ENCODE measurements around the gene NFKBIB. TPM values are rescaled to one million over a fixed set of nuclear protein-coding genes. Genes with fewer than 3 reads are reported as not detected.

Gene NFKBIB
- total and polyA plus RNA-seq, 2 of the 13 experiments (the other 11 are each of a cell fraction or from before 2014, with no cell fraction given): 8.6 to 14.9 TPM

DNA sequence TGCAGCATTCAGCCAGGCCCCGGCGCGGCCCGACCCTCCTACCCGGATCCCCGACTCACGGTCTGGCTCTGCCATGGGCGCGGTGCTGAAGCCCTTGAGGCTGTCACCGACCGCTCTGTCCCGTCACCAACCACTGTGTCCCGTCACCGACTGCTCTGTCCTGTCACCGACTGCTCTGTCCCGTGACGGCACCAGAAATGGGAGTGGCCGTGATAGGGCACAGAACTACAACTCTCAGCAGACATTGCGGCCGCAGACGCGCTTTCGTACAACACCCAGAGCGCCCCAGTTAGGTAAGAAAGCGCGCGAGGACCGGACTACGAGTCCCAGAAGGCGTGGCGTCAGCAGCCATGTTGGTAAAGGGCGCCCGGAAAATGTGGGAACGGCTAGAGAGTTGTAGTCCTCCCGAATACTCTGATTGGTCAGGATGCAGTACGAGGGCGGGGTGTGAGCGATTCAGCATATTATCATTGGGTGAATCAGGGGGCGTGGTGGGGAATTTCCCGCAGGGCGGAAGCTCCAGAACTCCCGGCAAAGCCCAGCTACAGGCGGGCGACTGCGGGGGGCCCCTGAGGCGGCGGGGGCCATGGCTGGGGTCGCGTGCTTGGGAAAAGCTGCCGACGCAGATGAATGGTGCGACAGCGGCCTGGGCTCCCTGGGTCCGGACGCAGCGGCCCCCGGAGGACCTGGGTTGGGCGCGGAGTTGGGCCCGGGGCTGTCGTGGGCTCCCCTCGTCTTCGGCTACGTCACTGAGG lies at the start of gene NFKBIB, which contains the start of gene SIRT2 (continued):
- peak; percentile 68 for TF ChIP-seq TBX2 (CRISPR knock-in tag; IDR thresholded peaks at IDR 0.05; ENCODE audit: borderline replicate concordance)
- TF ChIP-seq GATAD1 (CRISPR knock-in tag; IDR thresholded peaks at IDR 0.05): peak; percentile 79
- TF ChIP-seq HOXA5 (CRISPR knock-in tag; IDR thresholded peaks at IDR 0.05): peak; percentile 38; the same call in 1 of the 2 replicates
- TF ChIP-seq MED1 (CRISPR knock-in tag; IDR thresholded peaks at IDR 0.05): 0 out of 2 replicates have a peak, but pooled peaks have one; percentile 41
- TF ChIP-seq RFXAP (CRISPR knock-in tag; IDR thresholded peaks at IDR 0.05; ENCODE audit: borderline replicate concordance): 0 out of 2 replicates have a peak, but pooled peaks have one; percentile 46
- TF ChIP-seq SP4 (CRISPR knock-in tag; IDR thresholded peaks at IDR 0.05): peak; percentile 95
- TF ChIP-seq ZSCAN30 (CRISPR knock-in tag; IDR thresholded peaks at IDR 0.05): no peak
- peak; percentile 99 for TF ChIP-seq YY1 (IDR thresholded peaks at IDR 0.05; ENCODE audit: insufficient read depth, insufficient replicate concordance, low read depth, low read length)
- peak; percentile 59 for TF ChIP-seq ZNF543 (CRISPR knock-in tag; IDR thresholded peaks at IDR 0.05)
- 0 out of 2 replicates have a peak, but pooled peaks have one; percentile 13 for TF ChIP-seq CBX5 (CRISPR knock-in tag; IDR thresholded peaks at IDR 0.05; ENCODE audit: borderline replicate concordance)
- peak; percentile 96 for TF ChIP-seq ZNF574 (CRISPR knock-in tag; IDR thresholded peaks at IDR 0.05)
- no peak for TF ChIP-seq NR2F2 (IDR thresholded peaks at IDR 0.05; ENCODE audit: borderline replicate concordance, low read depth)
- TF ChIP-seq FUBP1 (CRISPR knock-in tag; IDR thresholded peaks at IDR 0.05; ENCODE audit: borderline replicate concordance): no peak
- TF ChIP-seq ZNF580 (CRISPR knock-in tag; IDR thresholded peaks at IDR 0.05; ENCODE audit: borderline replicate concordance, low read depth): peak; percentile 84; the same call in 1 of the 2 replicates
- 0 out of 2 replicates have a peak, but pooled peaks have one; percentile 91 for TF ChIP-seq RELA (CRISPR knock-in tag; IDR thresholded peaks at IDR 0.05)
- no peak for TF ChIP-seq LRRFIP1 (CRISPR knock-in tag; conservative IDR thresholded peaks at IDR 0.05)
- peak; percentile 80; the same call in 1 of the 2 replicates for TF ChIP-seq ZSCAN21 (CRISPR knock-in tag; IDR thresholded peaks at IDR 0.05; ENCODE audit: borderline replicate concordance)
- TF ChIP-seq, protein P1, sequence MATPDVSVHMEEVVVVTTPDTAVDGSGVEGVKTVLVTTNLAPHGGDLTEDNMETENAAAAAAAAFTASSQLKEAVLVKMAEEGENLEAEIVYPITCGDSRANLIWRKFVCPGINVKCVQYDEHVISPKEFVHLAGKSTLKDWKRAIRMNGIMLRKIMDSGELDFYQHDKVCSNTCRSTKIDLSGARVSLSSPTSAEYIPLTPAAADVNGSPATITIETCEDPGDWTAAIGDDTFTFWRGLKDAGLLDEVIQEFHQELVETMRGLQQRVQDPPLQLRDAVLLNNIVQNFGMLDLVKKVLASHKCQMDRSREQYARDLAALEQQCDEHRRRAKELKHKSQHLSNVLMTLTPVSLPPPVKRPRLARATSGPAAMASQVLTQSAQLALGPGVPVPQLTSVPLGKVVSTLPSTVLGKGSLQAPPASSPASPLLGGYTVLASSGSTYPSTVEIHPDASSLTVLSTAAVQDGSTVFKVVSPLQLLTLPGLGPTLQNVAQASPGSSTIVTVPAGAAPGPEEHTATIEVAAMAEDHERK (CRISPR knock-in tag; IDR thresholded peaks at IDR 0.05; ENCODE audit: low read depth): peak; percentile 87
- TF ChIP-seq ZNF468 (CRISPR knock-in tag; IDR thresholded peaks at IDR 0.05): no peak
- TF ChIP-seq PPARG (CRISPR knock-in tag; conservative IDR thresholded peaks at IDR 0.05): 0 out of 2 replicates have a peak, but pooled peaks have one; percentile 32
